Brain microvascular endothelial cell (primary cell): ENCODE data around the gene ZFR2.

Experiments used
- DNase-seq: peaks from one replicate; pipeline ENCODE4 v3.0.0-alpha.2; 2020
- H3K27ac ChIP-seq: fragments of 250-450 bp; sonication (Bioruptor Pico); 2 replicates; pipeline ENCODE4 v1.5.1; 2020; ENCODE audit warnings: mild to moderate bottlenecking, moderate library complexity
- H3K27me3 ChIP-seq: fragments of 250-450 bp; sonication (Bioruptor Pico); replicated peaks from 2 replicates; pipeline ENCODE4 v1.5.1; 2020; ENCODE audit warnings: mild to moderate bottlenecking
- H3K36me3 ChIP-seq: fragments of 250-450 bp; sonication (Bioruptor Pico); replicated peaks from 2 replicates; pipeline ENCODE4 v1.5.1; 2020; ENCODE audit warnings: mild to moderate bottlenecking
- H3K4me3 ChIP-seq: 2 replicates; pipeline ENCODE4 v1.5.1; 2011; ENCODE audit warnings: low read depth, mild to moderate bottlenecking, control low read depth, low read length, moderate library complexity
- in situ Hi-C: cut with HindIII; loops from 2 replicates; pipeline ENCODE4 v1.10.0; 2017; ENCODE audit warnings: low sequenced_read_pairs, low pct_ligation_motif_present
- TF ChIP-seq, protein P1 (sequence below): IDR thresholded peaks from 2 replicates; pipeline ENCODE4 v1.5.1; 2011; ENCODE audit warnings: low read depth, mild to moderate bottlenecking, moderate library complexity, low read length, control low read depth, inconsistent platforms; ENCODE audit errors: missing control alignments

ZFR2 gene

DNA sequence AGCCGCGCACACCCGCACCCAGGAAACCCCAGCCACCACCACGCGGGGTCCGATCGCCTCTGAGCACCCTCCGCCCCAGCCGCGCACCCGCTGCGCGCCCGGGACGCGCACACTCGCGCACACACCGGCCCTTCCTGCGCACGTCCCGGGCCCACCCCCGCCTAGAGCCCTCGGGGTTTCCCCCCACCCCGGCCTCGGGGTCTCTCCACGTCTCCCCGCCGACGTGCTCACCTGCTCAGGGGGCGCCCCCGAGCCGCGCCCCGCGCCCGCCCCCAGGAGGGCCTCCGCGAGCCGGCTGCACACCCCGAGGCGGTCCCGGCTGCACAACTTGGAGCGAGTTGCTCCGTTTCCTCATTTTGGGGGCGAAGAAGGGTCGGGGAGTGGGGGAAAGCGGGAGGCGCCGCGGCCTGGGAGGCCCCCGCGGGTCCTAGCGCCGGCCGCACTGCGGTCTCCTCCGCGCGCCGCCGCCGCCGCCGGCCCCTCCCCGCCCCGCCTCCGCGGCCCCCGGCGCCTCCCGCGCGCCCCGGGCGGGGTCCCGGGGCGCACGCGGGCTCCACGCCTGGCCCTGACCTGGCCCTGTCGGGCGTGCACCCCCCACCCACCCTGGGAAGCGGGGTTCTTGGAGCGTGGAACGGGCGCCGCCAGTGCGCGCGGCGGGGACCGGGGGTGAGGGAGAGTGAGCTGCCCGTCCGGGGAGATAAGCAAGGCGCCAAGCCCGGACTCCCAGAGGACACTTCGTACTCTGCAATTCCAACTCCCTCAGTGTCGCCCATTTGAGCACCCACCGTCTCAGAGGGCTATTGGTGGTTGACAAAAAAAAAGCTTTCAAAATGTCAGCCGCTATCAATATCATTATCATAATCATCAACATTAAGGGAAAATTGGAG is 82.7 kb downstream of the ZFR2 start, which contains the start of gene MATK:
MATK (minus strand) TSS at position 444 of the 887 bp plus-strand sequence. CDS start 1,246 bp downstream, outside the sequence.
- no peaks in the 10 kb centered on the region for H3K36me3 ChIP-seq
- DNase-seq = no peak
- in situ Hi-C loops = no loop called here
- TF ChIP-seq, protein P1, sequence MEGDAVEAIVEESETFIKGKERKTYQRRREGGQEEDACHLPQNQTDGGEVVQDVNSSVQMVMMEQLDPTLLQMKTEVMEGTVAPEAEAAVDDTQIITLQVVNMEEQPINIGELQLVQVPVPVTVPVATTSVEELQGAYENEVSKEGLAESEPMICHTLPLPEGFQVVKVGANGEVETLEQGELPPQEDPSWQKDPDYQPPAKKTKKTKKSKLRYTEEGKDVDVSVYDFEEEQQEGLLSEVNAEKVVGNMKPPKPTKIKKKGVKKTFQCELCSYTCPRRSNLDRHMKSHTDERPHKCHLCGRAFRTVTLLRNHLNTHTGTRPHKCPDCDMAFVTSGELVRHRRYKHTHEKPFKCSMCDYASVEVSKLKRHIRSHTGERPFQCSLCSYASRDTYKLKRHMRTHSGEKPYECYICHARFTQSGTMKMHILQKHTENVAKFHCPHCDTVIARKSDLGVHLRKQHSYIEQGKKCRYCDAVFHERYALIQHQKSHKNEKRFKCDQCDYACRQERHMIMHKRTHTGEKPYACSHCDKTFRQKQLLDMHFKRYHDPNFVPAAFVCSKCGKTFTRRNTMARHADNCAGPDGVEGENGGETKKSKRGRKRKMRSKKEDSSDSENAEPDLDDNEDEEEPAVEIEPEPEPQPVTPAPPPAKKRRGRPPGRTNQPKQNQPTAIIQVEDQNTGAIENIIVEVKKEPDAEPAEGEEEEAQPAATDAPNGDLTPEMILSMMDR = no peak
- H3K27me3 ChIP-seq = peaks cover 15% of the 10 kb centered on the region
- H3K27ac ChIP-seq = no peak within 1 kb of the TSS
- no peak within 1 kb of the TSS for H3K4me3 ChIP-seq

DNA sequence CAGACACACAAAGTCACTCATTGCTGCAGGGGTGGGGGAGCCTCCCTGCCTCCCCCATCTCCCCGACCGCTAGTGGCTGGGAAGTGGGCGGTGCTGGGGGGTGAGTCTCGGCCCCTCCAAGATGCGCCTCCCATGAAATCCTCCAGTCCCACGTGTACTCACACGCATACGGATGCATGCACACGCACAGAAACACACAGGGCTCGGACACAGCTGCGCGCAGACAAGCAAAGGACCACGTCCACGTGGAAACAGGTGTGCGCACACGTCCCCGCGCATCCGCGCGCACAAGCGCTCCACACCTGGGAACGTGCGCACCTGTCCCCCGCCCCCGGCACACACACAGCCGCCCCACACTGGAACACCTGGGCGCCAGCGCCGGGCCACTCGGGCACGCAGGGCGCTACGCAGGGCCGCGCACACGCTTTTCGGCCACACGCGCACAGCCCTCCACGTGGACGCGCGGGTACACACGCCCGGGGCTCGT is 83.3 kb downstream of the ZFR2 start:
- H3K27me3 ChIP-seq = peaks cover 15% of the 10 kb centered on the region
- H3K27ac ChIP-seq = no peak overlapping the region
- in situ Hi-C loops = no loop called here
- no peak for DNase-seq
- TF ChIP-seq, protein P1 = no peak
- H3K4me3 ChIP-seq = no peak overlapping the region
- H3K36me3 ChIP-seq = no peaks in the 10 kb centered on the region

DNA sequence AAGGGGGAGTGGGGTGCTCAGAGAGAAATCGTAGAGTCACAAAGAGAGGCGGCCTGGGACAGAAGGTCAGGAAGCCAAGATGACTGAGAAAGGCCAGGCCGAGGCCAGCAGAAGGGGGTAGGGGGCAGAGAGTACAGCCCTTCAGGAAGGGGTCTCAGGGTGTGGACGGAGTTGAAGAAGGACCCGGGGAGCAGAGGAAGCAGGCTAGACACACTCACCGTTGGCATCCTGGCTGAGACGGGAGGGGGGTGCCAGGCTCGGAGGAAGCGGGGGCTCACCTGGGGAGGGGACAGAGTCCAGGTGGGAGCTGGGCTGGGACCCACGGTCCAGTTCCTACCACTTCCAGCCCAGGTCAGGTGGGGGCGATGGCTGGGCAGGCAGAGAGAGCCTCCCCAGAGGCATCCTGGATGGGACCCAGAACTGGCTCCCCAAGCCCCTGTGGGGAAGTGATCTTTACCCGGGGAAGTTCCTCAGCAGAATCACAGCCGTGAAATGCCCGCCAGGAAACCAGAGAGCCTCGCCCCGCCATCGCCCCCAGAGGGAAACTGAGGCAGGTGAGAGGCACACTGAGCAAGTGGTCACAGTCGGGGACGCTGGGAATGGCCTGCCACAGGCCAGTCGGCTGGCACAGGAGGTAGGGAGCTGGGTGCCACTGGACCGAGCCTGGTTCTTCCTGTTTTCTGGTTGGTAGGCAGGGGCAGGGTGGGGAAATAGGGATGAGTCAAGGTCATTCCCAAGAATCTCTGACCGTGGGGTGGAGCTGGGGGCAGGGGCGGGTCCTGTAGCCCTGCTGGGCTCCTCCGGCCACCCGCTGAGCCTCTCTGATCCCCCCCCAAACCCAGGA is 84.0 kb downstream of the ZFR2 start:
- peaks cover 15% of the 10 kb centered on the region for H3K27me3 ChIP-seq
- in situ Hi-C loops = no loop called here
- H3K36me3 ChIP-seq = no peaks in the 10 kb centered on the region
- DNase-seq = no peak
- TF ChIP-seq, protein P1 = no peak
- H3K4me3 ChIP-seq = no peak overlapping the region
- no peak overlapping the region for H3K27ac ChIP-seq

DNA sequence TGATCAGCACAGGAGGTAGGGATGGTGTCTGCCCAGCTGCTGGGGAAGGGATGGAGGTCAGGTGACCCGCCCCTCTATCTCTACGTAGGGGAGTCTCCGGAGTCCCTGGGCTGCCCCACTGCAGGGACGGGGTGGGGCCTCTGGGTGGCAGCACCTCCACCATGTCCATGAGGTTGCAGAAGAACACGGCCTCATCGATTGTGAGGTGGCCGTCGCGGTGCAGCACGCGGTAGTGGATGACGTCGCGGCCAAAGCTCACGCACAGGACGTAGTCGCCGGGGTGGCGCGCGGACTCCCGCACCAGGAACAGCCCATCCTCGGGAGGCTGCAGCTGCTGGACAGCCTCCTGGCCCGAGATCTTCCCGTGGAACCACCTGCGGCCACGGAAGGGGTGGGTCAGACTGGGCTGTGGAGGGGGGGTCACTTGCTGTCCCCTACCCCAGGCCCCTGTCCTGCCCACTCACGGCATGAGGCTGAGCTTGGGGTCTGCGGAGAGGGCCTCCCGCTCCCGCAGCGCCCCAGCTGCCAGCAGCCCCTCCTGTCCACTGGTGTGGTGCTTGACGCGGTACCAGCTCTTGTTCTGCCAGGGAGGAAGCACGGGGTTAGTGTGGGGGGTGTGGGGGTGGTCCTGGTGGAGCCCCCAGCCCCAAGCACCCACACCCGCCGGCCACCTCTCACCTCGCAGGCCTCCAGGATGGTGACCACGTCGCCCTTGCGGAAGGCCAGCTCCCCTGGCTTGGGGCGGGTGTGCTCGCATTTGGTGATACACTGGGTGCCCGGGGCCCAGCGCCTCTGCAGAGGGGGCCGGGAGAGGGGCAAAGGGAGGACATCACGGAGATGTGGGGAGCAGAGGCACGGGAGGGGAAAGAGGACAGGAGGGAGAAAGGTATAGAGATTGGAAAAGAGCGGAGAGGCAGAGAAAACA is 84.9 kb downstream of the ZFR2 start:
- H3K4me3 ChIP-seq = no peak overlapping the region
- no peak for DNase-seq
- TF ChIP-seq, protein P1 = peak; percentile 39
- in situ Hi-C loops = no loop called here
- no peak overlapping the region for H3K27ac ChIP-seq
- H3K27me3 ChIP-seq = peaks cover 15% of the 10 kb centered on the region
- no peaks in the 10 kb centered on the region for H3K36me3 ChIP-seq

DNA sequence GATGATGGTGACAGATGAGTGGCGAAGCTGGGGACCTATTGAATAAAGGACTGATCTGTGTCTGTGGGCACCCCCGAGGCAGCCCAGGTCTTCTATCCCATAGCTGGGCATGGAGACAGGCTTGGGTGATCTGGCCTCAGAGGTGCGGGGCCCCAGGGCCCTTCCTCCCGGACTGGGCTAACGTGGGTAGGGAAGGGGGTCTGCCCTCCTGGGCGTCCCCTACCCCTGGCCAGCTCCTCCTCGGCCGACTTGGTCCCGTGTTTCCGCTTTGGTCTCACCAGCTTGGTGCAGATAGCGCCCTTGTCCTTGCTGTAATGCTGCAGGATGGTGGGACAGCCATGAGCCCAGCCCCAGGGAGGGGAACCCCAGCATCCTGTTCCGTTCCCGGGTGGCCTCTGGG is 85.9 kb downstream of the ZFR2 start:
- no peaks in the 10 kb centered on the region for H3K36me3 ChIP-seq
- H3K27ac ChIP-seq = no peak overlapping the region
- DNase-seq = no peak
- H3K4me3 ChIP-seq = no peak overlapping the region
- TF ChIP-seq, protein P1 = no peak
- in situ Hi-C loops = no loop called here
- peaks cover 15% of the 10 kb centered on the region for H3K27me3 ChIP-seq
